ENCODE results near the gene TLNRD1. TPM values are rescaled to one million over a fixed set of nuclear protein-coding genes. Genes with fewer than 3 reads are reported as not detected.
A peak's percentile ranks its signal among the peaks of the same experiment; 100 is the strongest.

The TLNRD1 gene
- total RNA-seq, 4 donors from 2014 or later, result 10.1 to 22.4 (median 17.8) TPM

- H3K27ac ChIP-seq, result no peak overlapping the region
- intact Hi-C loops (cut with DNase I; ENCODE audit: low total_unique reads), result loop anchor here (5.0 kb wide), 1 partner anchor 510 kb away; no protein-coding TSS in a partner anchor
- H3K4me1 ChIP-seq, result no peaks in the 10 kb centered on the region
- no peaks in the 10 kb centered on the region for H3K36me3 ChIP-seq
- H3K4me3 ChIP-seq, result no peak overlapping the region
- H3K9me3 ChIP-seq, result no peaks in the 10 kb centered on the region
- H3K27me3 ChIP-seq, result no peaks in the 10 kb centered on the region
- no peak for TF ChIP-seq CTCF (IDR thresholded peaks at IDR 0.05)
- no peak for TF ChIP-seq POLR2A (IDR thresholded peaks at IDR 0.05)
- DNase-seq, result no peak
Measured at GRCh38 chr15:80967451-80967850, 33.3 kb upstream of the TLNRD1 start.

- H3K36me3 ChIP-seq, result no peaks in the 10 kb centered on the region
- H3K4me1 ChIP-seq, result no peaks in the 10 kb centered on the region
- TF ChIP-seq CTCF (IDR thresholded peaks at IDR 0.05), result no peak
- TF ChIP-seq POLR2A (IDR thresholded peaks at IDR 0.05), result no peak
- intact Hi-C loops (cut with DNase I; ENCODE audit: low total_unique reads), result loop anchor here (5.0 kb wide), 1 partner anchor 511 kb away; no protein-coding TSS in a partner anchor
- no peak overlapping the region for H3K4me3 ChIP-seq
- no peak for DNase-seq
- no peak overlapping the region for H3K27ac ChIP-seq
- H3K9me3 ChIP-seq, result no peaks in the 10 kb centered on the region
- no peaks in the 10 kb centered on the region for H3K27me3 ChIP-seq
Measured at GRCh38 chr15:80967991-80968510, 32.7 kb upstream of the TLNRD1 start.

GRCh38 chr15:80969316-80969715, 31.4 kb upstream of the TLNRD1 start:
- Histone ChIP-seq H3K4me1 (no peaks in the 10 kb centered on the region), H3K9me3 (no peaks in the 10 kb centered on the region), H3K27ac (no peak overlapping the region), H3K27me3 (no peaks in the 10 kb centered on the region), H3K4me3 (no peak overlapping the region), H3K36me3 (no peaks in the 10 kb centered on the region)
- no peak for DNase-seq
- intact Hi-C loops (cut with DNase I; ENCODE audit: low total_unique reads), result loop anchor here (5.0 kb wide), 1 partner anchor 512 kb away; no protein-coding TSS in a partner anchor
- no peak for TF ChIP-seq POLR2A (IDR thresholded peaks at IDR 0.05)
- no peak for TF ChIP-seq CTCF (IDR thresholded peaks at IDR 0.05)

- intact Hi-C loops (cut with DNase I; ENCODE audit: low total_unique reads), result no loop called here
- H3K27ac ChIP-seq, result no peak overlapping the region
- no peaks in the 10 kb centered on the region for H3K4me1 ChIP-seq
- H3K27me3 ChIP-seq, result no peaks in the 10 kb centered on the region
- TF ChIP-seq CTCF (IDR thresholded peaks at IDR 0.05) (peak; percentile 77 to 89 (median 82)), POLR2A (IDR thresholded peaks at IDR 0.05) (no peak)
- peak; percentile 57 to 60 for DNase-seq
- H3K36me3 ChIP-seq, result no peaks in the 10 kb centered on the region
- H3K4me3 ChIP-seq, result no peak overlapping the region
- H3K9me3 ChIP-seq, result no peaks in the 10 kb centered on the region
Measured at GRCh38 chr15:80970018-80970657, 30.6 kb upstream of the TLNRD1 start.

GRCh38 chr15:80970658-80971057, 30.1 kb upstream of the TLNRD1 start:
- Histone ChIP-seq H3K36me3 (no peaks in the 10 kb centered on the region), H3K9me3 (no peaks in the 10 kb centered on the region), H3K27me3 (no peaks in the 10 kb centered on the region), H3K4me1 (no peaks in the 10 kb centered on the region), H3K4me3 (no peak overlapping the region), H3K27ac (no peak overlapping the region)
- DNase-seq, result no peak
- no peak for TF ChIP-seq CTCF (IDR thresholded peaks at IDR 0.05)
- intact Hi-C loops (cut with DNase I; ENCODE audit: low total_unique reads), result no loop called here
